Measurements from ENCODE around the gene LRP1B.

The LRP1B gene

GRCh38 chr2:140601342-140601741 lies 1529.5 kb downstream of the LRP1B start:
- no peak overlapping the region for H3K4me3 ChIP-seq (ENCODE audit: low read depth, low read length)
- TF ChIP-seq, protein P1, sequence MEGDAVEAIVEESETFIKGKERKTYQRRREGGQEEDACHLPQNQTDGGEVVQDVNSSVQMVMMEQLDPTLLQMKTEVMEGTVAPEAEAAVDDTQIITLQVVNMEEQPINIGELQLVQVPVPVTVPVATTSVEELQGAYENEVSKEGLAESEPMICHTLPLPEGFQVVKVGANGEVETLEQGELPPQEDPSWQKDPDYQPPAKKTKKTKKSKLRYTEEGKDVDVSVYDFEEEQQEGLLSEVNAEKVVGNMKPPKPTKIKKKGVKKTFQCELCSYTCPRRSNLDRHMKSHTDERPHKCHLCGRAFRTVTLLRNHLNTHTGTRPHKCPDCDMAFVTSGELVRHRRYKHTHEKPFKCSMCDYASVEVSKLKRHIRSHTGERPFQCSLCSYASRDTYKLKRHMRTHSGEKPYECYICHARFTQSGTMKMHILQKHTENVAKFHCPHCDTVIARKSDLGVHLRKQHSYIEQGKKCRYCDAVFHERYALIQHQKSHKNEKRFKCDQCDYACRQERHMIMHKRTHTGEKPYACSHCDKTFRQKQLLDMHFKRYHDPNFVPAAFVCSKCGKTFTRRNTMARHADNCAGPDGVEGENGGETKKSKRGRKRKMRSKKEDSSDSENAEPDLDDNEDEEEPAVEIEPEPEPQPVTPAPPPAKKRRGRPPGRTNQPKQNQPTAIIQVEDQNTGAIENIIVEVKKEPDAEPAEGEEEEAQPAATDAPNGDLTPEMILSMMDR (IDR thresholded peaks at IDR 0.05; ENCODE audit: low read depth, low read length, missing control alignments), result no peak
- no peak for DNase-seq (ENCODE audit: low read depth)

- TF ChIP-seq, protein P1 (IDR thresholded peaks at IDR 0.05; ENCODE audit: low read depth, low read length, missing control alignments), result no peak
- no peak overlapping the region for H3K4me3 ChIP-seq (ENCODE audit: low read depth, low read length)
- no peak for DNase-seq (ENCODE audit: low read depth)
These were observed 1530.7 kb downstream of the LRP1B start for GRCh38 chr2:140600116-140600515.

DNA sequence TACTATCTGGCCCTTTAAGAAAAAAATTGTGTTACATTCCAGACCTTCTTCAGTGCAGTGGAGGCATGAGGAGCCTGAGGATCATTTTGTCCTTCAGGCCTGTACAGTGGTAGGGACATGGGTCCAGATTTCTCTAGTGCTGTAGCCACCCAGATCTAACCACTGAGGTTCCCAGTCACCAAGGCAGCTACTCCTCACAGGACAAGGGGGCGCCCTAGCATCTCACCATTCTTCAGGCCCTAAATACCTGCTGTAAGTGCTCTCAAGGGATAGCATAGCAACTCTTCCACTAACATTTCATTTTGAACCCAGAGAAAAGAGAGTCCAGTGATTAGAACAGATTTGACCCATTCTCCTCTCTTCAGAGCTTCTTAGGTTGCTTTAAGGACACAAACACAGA lies 1533.0 kb downstream of the LRP1B start:
- no peak overlapping the region for H3K4me3 ChIP-seq (ENCODE audit: low read depth, low read length)
- TF ChIP-seq, protein P1 (IDR thresholded peaks at IDR 0.05; ENCODE audit: low read depth, low read length, missing control alignments), result no peak
- DNase-seq (ENCODE audit: low read depth), result no peak

- TF ChIP-seq, protein P1 (IDR thresholded peaks at IDR 0.05; ENCODE audit: low read depth, low read length, missing control alignments), result no peak
- DNase-seq (ENCODE audit: low read depth), result no peak
- no peak overlapping the region for H3K4me3 ChIP-seq (ENCODE audit: low read depth, low read length)
These were observed 1533.6 kb downstream of the LRP1B start for GRCh38 chr2:140597205-140597604.

DNA sequence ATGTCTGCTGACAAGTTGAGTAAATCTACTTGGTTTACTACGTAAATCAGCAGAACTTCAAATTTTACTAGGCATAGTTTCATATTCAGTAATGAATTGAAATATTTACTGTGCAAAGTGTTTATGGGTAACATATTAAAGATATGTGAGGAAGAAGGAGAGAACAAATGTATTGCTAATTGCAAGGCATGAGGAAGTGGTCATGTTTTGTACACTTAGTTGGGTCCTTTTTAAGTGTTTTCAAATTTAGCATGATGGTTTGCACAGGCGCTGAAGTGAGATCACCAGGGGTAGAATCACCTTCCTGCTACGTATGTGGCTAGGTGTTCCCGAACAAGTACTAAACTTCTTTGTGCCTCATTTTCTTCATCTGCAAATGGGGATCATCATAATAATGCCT lies 1534.4 kb downstream of the LRP1B start:
- TF ChIP-seq, protein P1 (IDR thresholded peaks at IDR 0.05; ENCODE audit: low read depth, low read length, missing control alignments), result no peak
- DNase-seq (ENCODE audit: low read depth), result no peak
- no peak overlapping the region for H3K4me3 ChIP-seq (ENCODE audit: low read depth, low read length)

DNA sequence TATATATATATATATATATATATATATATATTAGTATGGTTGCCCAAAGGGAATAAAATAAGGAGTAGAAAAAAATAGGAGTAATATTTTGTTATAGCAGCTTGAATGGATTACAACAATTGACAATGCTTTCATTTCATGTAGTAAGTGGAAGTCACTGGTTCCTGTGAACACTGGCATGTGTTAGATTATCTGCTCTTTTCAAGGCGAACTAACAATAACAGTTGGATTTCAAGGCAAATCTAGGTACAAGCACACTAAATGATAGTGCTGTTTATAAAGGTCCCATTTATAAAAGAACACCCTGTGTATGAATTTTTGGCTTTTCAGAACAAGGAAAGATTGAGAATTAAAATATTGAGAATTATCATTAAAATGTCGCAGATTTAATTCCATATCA lies 1535.7 kb downstream of the LRP1B start:
- DNase-seq (ENCODE audit: low read depth), result no peak
- no peak overlapping the region for H3K4me3 ChIP-seq (ENCODE audit: low read depth, low read length)
- TF ChIP-seq, protein P1 (IDR thresholded peaks at IDR 0.05; ENCODE audit: low read depth, low read length, missing control alignments), result no peak

DNA sequence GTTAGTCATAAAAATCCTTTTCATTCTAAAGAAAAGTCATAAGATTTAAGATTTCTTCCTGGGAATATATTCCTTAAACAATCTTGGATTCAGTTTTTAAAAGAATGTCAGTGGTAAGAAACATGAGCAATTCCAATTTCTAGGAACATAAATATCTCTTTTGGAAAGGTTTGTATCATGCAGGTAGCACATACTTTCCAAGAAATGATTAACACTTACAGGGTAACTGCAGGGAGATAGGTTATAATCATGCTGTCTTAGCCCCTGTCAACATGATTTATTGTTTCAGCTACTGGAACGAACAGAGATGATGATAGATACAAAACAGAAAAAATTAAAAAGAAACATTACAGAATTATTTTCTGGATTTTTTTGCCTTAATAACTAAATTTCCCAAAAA lies 1537.7 kb downstream of the LRP1B start:
- no peak overlapping the region for H3K4me3 ChIP-seq (ENCODE audit: low read depth, low read length)
- DNase-seq (ENCODE audit: low read depth), result no peak
- TF ChIP-seq, protein P1 (IDR thresholded peaks at IDR 0.05; ENCODE audit: low read depth, low read length, missing control alignments), result no peak

All from GM12864 (cell line).